HG03025 (cell line): ENCODE data around the gene MTUS2.

ENCODE experiments used
- ATAC-seq: cut with Tn5 transposase; IDR thresholded peaks from one replicate; pipeline ENCODE4 v1.9.1; 2021; ENCODE audit warnings: mild to moderate bottlenecking, moderate library complexity; ENCODE audit not compliant: unreplicated experiment, low FRiP score

The MTUS2 gene

GRCh38 chr13:29465741-29466293 is 645.7 kb downstream of the MTUS2 start:
- no peak for ATAC-seq

DNA sequence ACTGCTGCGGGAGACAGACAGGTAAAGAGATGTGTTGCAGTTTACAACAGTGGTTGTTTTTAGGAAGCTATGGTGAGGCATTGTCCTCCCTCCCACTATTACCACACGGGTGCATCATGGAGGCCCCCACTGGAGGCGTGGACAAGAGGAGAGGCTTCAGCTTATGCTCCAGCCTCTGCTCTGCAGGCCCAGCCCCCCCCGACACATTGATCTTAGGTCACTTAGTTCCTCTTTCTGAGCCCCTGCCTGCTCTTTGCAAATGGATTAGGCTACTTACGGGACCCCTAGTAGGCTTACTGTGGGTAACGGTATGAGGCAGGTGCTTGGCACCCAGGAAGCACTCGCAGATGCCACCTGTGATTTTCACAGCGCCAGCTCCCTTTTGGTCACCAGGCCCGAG is 651.4 kb downstream of the MTUS2 start:
- ATAC-seq, result no peak

DNA sequence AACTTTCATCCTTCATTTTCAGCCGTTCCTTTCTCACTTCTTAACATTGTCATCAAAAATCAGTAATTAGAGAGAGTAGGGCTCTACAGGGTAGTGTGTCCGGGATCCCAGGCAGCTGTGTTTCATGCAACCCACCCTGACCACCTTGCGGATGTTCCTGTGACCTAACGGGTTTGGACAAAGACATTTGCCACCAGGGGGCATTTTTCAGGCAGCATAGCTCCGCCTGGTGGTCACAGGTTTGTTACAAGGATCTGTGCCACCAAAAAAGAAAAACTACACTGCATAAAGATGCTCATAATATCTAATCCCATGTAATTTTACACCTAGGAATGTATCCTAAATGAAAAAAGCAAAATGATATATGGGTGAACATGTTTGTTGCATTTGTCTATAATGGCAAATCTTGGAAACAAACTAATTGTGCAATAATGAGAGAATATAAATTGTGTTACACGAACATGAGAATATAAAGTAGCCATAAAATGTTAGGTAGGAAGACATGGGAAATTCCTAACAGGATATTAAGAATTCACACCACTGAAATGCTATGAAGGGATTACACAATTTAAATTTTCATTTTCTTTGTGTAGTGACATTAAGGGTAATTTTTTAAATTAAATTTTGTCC is 652.3 kb downstream of the MTUS2 start:
- no peak for ATAC-seq

GRCh38 chr13:29473166-29473565 is 653.0 kb downstream of the MTUS2 start:
- no peak for ATAC-seq

GRCh38 chr13:29474991-29475390 is 654.9 kb downstream of the MTUS2 start:
- no peak for ATAC-seq

GRCh38 chr13:29476046-29476445 is 655.9 kb downstream of the MTUS2 start:
- no peak for ATAC-seq

GRCh38 chr13:29479716-29480492 is 659.8 kb downstream of the MTUS2 start:
- ATAC-seq, result no peak

DNA sequence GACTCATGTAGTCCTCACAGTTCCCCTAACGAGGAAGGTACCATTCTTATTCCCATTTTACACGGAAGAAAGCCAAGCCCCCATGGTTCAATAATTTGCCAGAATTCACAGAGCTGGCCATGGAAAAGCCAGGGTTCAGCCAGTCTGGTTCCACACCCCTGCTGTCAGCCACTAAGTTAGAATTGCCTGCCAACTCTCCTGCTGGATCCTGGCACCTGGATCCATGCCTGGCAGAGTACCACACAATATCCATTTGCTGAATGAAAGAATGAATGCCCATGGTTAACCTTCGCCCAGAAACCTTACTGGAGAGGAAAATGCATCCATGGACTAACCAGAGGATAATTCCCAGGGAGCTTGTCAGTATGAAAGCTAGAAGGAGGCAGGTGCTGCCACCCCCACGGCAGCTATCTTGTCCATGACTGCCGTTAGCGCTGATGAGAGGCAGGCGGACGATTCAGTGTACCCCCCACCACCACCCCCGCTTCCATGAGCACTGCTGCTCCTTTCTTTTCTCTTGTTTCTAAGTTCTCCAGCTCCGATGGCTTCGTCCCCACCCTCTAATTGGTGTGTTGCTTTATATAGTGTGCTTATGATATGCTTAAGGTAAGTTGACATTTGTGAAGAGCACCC is 660.9 kb downstream of the MTUS2 start:
- ATAC-seq, result no peak

- ATAC-seq, result no peak
These were observed 661.5 kb downstream of the MTUS2 start for GRCh38 chr13:29481603-29482002.

DNA sequence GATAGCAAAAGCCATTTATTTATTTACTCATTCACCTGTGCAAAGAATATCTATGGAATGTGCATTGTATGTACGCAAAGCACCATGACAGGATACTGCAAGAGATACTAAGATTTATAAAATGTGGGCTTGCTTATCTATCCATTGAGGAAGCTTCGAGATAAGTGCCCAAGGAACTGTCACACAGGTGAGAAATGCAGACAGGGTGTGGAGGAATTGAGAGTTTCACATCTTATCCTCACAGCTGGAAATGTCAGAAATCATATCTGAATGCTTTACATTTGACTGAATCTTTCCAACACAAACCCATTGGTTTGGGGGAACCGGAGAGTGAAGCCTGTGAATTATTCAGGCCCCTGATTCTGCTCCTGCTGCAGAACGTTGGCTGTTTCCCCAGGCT is 662.4 kb downstream of the MTUS2 start:
- ATAC-seq, result no peak

GRCh38 chr13:29483211-29483610 is 663.1 kb downstream of the MTUS2 start:
- ATAC-seq, result no peak

GRCh38 chr13:29483623-29484022 is 663.5 kb downstream of the MTUS2 start:
- ATAC-seq, result no peak

GRCh38 chr13:29484236-29484635 is 664.1 kb downstream of the MTUS2 start:
- no peak for ATAC-seq

GRCh38 chr13:29484796-29485195 is 664.7 kb downstream of the MTUS2 start:
- no peak for ATAC-seq

GRCh38 chr13:29486551-29486950 is 666.4 kb downstream of the MTUS2 start:
- ATAC-seq, result no peak

DNA sequence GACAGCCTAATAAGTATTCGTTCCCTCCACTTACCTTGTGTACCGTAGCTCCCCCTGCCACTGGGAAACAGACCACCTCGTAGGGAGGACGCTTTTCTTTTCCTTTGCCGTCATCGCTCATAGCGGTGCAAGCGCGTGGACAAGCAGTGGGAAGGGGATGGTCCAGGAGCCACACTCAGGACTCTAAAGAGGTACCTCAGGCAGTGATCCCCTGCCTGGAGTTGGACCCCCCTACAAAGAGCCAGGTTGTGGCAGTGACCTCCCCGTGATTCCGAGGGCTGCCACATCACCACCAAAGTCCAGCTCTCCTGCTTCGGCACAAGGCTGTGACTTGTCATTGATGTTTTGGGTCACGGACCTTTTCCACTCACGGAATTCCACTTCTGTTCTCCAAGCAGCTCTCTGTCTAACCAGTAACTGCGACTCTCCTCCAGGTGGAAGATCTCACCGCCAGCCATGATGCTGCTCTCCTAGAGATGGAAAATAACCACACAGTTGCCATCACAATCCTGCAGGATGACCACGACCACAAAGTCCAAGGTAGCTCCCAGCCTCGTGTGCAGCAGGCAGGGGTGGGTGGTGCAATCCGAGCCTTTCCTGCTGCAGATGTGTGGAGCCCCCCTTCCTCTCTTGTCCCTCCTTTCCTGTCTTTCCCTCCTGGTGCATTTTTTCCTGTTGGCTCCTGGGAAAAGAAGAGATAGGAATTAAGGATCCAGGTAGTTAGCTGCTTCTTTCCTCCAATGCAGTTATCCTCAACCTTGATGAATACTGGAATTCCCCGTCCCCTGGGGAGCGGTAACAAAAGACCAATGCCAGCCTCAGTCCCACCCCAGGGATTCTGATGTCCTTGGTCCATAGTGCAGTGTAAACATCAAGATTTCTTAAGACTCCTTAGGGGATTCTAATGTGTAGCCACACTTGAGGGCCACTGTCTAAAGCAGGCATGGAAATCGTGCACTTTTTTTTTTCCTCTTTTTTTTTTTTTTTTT is 667.6 kb downstream of the MTUS2 start:
- ATAC-seq, result no peak

GRCh38 chr13:29489650-29490560 is 669.8 kb downstream of the MTUS2 start:
- no peak for ATAC-seq

- ATAC-seq, result no peak
These were observed 670.4 kb downstream of the MTUS2 start for GRCh38 chr13:29490561-29490885.

DNA sequence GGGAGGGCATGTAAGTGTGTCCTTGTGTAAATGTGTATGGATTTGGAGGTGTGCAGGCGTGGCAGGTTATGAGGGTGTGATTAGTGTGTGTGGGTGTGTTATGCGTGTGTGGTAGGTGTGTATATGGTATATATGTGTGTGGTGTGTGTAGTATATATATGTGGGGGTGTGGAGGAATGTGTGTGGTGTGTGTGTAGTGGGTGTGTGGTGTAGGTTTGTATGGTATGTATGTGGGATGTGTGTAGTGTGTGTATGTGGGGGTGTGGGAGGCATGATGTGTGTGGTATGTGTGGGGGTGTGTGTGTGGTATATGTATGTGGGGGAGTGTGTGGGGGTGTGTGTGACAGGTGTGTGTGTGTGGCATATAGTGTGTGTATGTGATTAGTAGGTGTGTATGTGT is 671.1 kb downstream of the MTUS2 start:
- ATAC-seq, result no peak
